Putamen (tissue), 1 donor: ENCODE results near the gene PTDSS2.
"Not testable (repeated sequence)": the region's sequence is repeated elsewhere in the genome, so short reads cannot be mapped to it uniquely, and the experiment has no call there.

Experiments
- DNase-seq: peaks from one replicate; pipeline ENCODE4 v3.0.0-alpha.2; 2016; ENCODE audit warnings: low spot score

PTDSS2 gene

GRCh38 chr11:506238-506994 lies 56.3 kb downstream of the PTDSS2 start:
- peak; percentile 97 for DNase-seq

- DNase-seq, result peak; percentile 97
These were observed 57.1 kb downstream of the PTDSS2 start, which contains the start of gene RNH1 for GRCh38 chr11:506995-507726. Gene RNH1 (minus strand): TSS chr11:507242. CDS start chr11:502162, 5,080 bp downstream.

- DNase-seq, result no peak
These were observed 57.8 kb downstream of the PTDSS2 start for GRCh38 chr11:507727-508515.

- no peak for DNase-seq
These were observed 58.9 kb downstream of the PTDSS2 start for GRCh38 chr11:508956-509355.

GRCh38 chr11:512761-513595 lies 62.9 kb downstream of the PTDSS2 start:
- DNase-seq, result no peak

GRCh38 chr11:514606-515005 lies 64.5 kb downstream of the PTDSS2 start:
- no peak for DNase-seq

- DNase-seq, result no peak
These were observed 65.1 kb downstream of the PTDSS2 start for GRCh38 chr11:515131-515530.

- no peak for DNase-seq
These were observed 66.3 kb downstream of the PTDSS2 start for GRCh38 chr11:516400-516799.

- DNase-seq, result not testable (repeated sequence)
These were observed 67.0 kb downstream of the PTDSS2 start for GRCh38 chr11:516918-517685.

GRCh38 chr11:518463-519202 lies 68.6 kb downstream of the PTDSS2 start:
- DNase-seq, result peak; percentile 80

- no peak for DNase-seq
These were observed 70.5 kb downstream of the PTDSS2 start for GRCh38 chr11:520428-521176.

GRCh38 chr11:521177-521688 lies 71.2 kb downstream of the PTDSS2 start:
- DNase-seq, result no peak

GRCh38 chr11:526192-526591 lies 76.1 kb downstream of the PTDSS2 start:
- no peak for DNase-seq

- no peak for DNase-seq
These were observed 78.2 kb downstream of the PTDSS2 start for GRCh38 chr11:528166-528814.

GRCh38 chr11:528815-529727 lies 79.0 kb downstream of the PTDSS2 start:
- DNase-seq, result no peak

GRCh38 chr11:529728-530411 lies 79.8 kb downstream of the PTDSS2 start:
- DNase-seq, result no peak
